ENCODE measurements around the gene SETD6.

- TF ChIP-seq CTCF (IDR thresholded peaks at IDR 0.05): no peak
- TF ChIP-seq POLR2A (IDR thresholded peaks at IDR 0.05): no peak
Measured at GRCh38 chr16:58472827-58473226, 42.5 kb upstream of the SETD6 start.

All from esophagus squamous epithelium (tissue), 4 donors.